NCI-H345 (cell line): Measurements from ENCODE around the gene SLC25A5.
"Not testable (repeated sequence)": the region's sequence is repeated elsewhere in the genome, so short reads cannot be mapped to it uniquely, and the experiment has no call there.

Experiments
- DNase-seq: peaks from one replicate; lab custom pipeline; 2025; lab: John Stamatoyannopoulos, UW

Gene SLC25A5

GRCh38 chrX:119477812-119478232 lies 9.6 kb downstream of the SLC25A5 start:
- no peak for DNase-seq

- no peak for DNase-seq
Observed at GRCh38 chrX:119478504-119478903, 10.3 kb downstream of the SLC25A5 start.

- DNase-seq, result no peak
Observed at GRCh38 chrX:119479845-119480244, 11.6 kb downstream of the SLC25A5 start.

- no peak for DNase-seq
Observed at GRCh38 chrX:119481323-119481801, 13.1 kb downstream of the SLC25A5 start.

- DNase-seq, result no peak
Observed at GRCh38 chrX:119482041-119482440, 13.8 kb downstream of the SLC25A5 start.

GRCh38 chrX:119482481-119483480 lies 14.5 kb downstream of the SLC25A5 start:
- peak; percentile 51 for DNase-seq

- DNase-seq, result no peak
Observed at GRCh38 chrX:119486745-119487144, 18.5 kb downstream of the SLC25A5 start.

GRCh38 chrX:119487766-119488165 lies 19.5 kb downstream of the SLC25A5 start:
- DNase-seq, result not testable (repeated sequence)

- peak; percentile 61 for DNase-seq
Observed at GRCh38 chrX:119488749-119489148, 20.5 kb downstream of the SLC25A5 start.

- no peak for DNase-seq
Observed at GRCh38 chrX:119489212-119490074, 21.2 kb downstream of the SLC25A5 start.

- DNase-seq, result no peak
Observed at GRCh38 chrX:119492463-119492862, 24.2 kb downstream of the SLC25A5 start.

- not testable (repeated sequence) for DNase-seq
Observed at GRCh38 chrX:119493851-119494495, 25.7 kb downstream of the SLC25A5 start.

- DNase-seq, result no peak
Observed at GRCh38 chrX:119495734-119496726, 27.8 kb downstream of the SLC25A5 start.

GRCh38 chrX:119497185-119497584 lies 28.9 kb downstream of the SLC25A5 start:
- DNase-seq, result no peak

GRCh38 chrX:119500061-119500800 lies 32.0 kb downstream of the SLC25A5 start:
- no peak for DNase-seq

GRCh38 chrX:119501511-119502148 lies 33.4 kb downstream of the SLC25A5 start:
- DNase-seq, result no peak

GRCh38 chrX:119502727-119503483 lies 34.7 kb downstream of the SLC25A5 start:
- DNase-seq, result peak; percentile 94

- DNase-seq, result no peak
Observed at GRCh38 chrX:119503484-119503861, 35.2 kb downstream of the SLC25A5 start.

GRCh38 chrX:119505145-119505544 lies 36.9 kb downstream of the SLC25A5 start:
- DNase-seq, result not testable (repeated sequence)
